ENCODE measurements around the gene PIN1. TPM values are rescaled to one million over a fixed set of nuclear protein-coding genes. Genes with fewer than 3 reads are reported as not detected.
A peak's percentile ranks its signal among the peaks of the same experiment; 100 is the strongest.

The PIN1 gene
- total and polyA plus RNA-seq, 2 of the 13 experiments (the other 11 are each of a cell fraction or from before 2014, with no cell fraction given) = 31.9 to 72.0 TPM

GRCh38 chr19:9785367-9786331, 49.5 kb upstream of the PIN1 start:
- H2AFZ ChIP-seq (ENCODE audit: low read length) = no peak overlapping the region
- H3K4me3 ChIP-seq (replicated peaks in 1 of 3; ENCODE audit: insufficient read depth in 1 of 3, low read depth in 2 of 3, low read length in 3 of 3) = peak overlapping the region; percentile 74 to 90 (median 80)
- no peaks in the 10 kb centered on the region for H3K9me3 ChIP-seq (ENCODE audit: low read length)
- DNase-seq (ENCODE audit: low spot score) (peak; percentile 90), FAIRE-seq (peak; percentile 30), ATAC-seq (peak; percentile 83)
- in situ Hi-C loops (cut with HindIII; ENCODE audit: extremely low pct_ligation_motif_present, low pct_unique_long_range_greater_than_20kb) (loop anchor here (25.0 kb wide), 1 partner anchor 648 kb away; the partner anchor contains the start of genes OR7G3 and ZNF317), intact Hi-C loops (cut with micrococcal nuclease; ENCODE audit: unreplicated experiment) (loop anchor here (2.0 kb wide), 3 partner anchors 17 to 111 kb away; partner anchors contain the start of genes FBXL12, ZNF562 and ZNF846)
- no peaks in the 10 kb centered on the region for H3K27me3 ChIP-seq (ENCODE audit: control insufficient read depth in 1 of 2, insufficient read depth in 2 of 2, low read length in 2 of 2)
- peak overlapping the region; percentile 98 for H3K27ac ChIP-seq (ENCODE audit: extremely low read length, insufficient read depth, low read length)
- peaks cover 36% of the 10 kb centered on the region for H3K4me1 ChIP-seq (ENCODE audit: insufficient read depth, low read length)
- ChIA-PET POLR2A (interaction anchor here (1.0 kb wide), 1 partner anchor 17 kb away, joined by 7 read pairs; the partner anchor contains the start of gene ZNF846), CTCF (ENCODE audit: low intra/inter-chr PET ratio, low total read pairs) (no interaction called here)
- H3K79me2 ChIP-seq (ENCODE audit: insufficient read depth, low read length) = no peaks in the 10 kb centered on the region
- peak overlapping the region; percentile 85 for H3K9ac ChIP-seq (ENCODE audit: insufficient read depth, low read depth, low read length)
- peak overlapping the region; percentile 84 for H3K4me2 ChIP-seq (ENCODE audit: low read depth, low read length)
- BruUV-seq (replicated peaks) = TSS peak; percentile 88
- no peaks in the 10 kb centered on the region for H4K20me1 ChIP-seq (ENCODE audit: insufficient read depth, low read length)
- 3% methylated on average over 52 of the region's 74 CpGs for WGBS (ENCODE audit: low lambda C conversion rate)
- no peaks in the 10 kb centered on the region for H3K36me3 ChIP-seq (replicated peaks in 1 of 2; ENCODE audit: control insufficient read depth in 1 of 2, insufficient read depth in 2 of 2, low read length in 2 of 2)
- TF ChIP-seq CENPT (CRISPR knock-in tag; IDR thresholded peaks at IDR 0.05; ENCODE audit: low read depth) (no peak), PHF20 (CRISPR knock-in tag; IDR thresholded peaks at IDR 0.05) (peak; percentile 36), POLR2A (IDR thresholded peaks at IDR 0.05; ENCODE audit: insufficient read depth in 1 of 2, low read depth in 2 of 2, low read length in 2 of 2) (peak; percentile 54 to 85), ZNF260 (CRISPR knock-in tag; IDR thresholded peaks at IDR 0.05; ENCODE audit: borderline replicate concordance, low read depth) (no peak), MIER3 (CRISPR knock-in tag; IDR thresholded peaks at IDR 0.05; ENCODE audit: borderline replicate concordance) (no peak), ARID4A (CRISPR knock-in tag; IDR thresholded peaks at IDR 0.05; ENCODE audit: borderline replicate concordance) (peak; percentile 72; the same call in 1 of the 2 replicates), TARDBP (CRISPR knock-in tag; IDR thresholded peaks at IDR 0.05) (no peak), MAFF (IDR thresholded peaks at IDR 0.05; ENCODE audit: low read depth, low read length) (no peak), U2AF1 (optimal IDR thresholded peaks at IDR 0.05; ENCODE audit: low read depth, low read length) (no peak), ZNF737 (CRISPR knock-in tag; IDR thresholded peaks at IDR 0.05; ENCODE audit: borderline replicate concordance) (no peak), ZNF446 (CRISPR knock-in tag; IDR thresholded peaks at IDR 0.05) (0 out of 2 replicates have a peak, but pooled peaks have one; percentile 30), HDAC1 (CRISPR knock-in tag; IDR thresholded peaks at IDR 0.05) (peak; percentile 59), THAP8 (CRISPR knock-in tag; IDR thresholded peaks at IDR 0.05; ENCODE audit: borderline replicate concordance) (no peak), ZKSCAN5 (CRISPR knock-in tag; IDR thresholded peaks at IDR 0.05) (no peak), ZFYVE20 (CRISPR knock-in tag; IDR thresholded peaks at IDR 0.05; ENCODE audit: borderline replicate concordance, low read depth) (no peak), HNRNPL (IDR thresholded peaks at IDR 0.05; ENCODE audit: low read depth, low read length) (no peak), ZNF543 (CRISPR knock-in tag; IDR thresholded peaks at IDR 0.05) (peak; percentile 71; the same call in 1 of the 2 replicates), ATF7 (IDR thresholded peaks at IDR 0.05) (no peak), ATF7 (CRISPR knock-in tag; IDR thresholded peaks at IDR 0.05) (no peak), PRMT3 (CRISPR knock-in tag; IDR thresholded peaks at IDR 0.05; ENCODE audit: borderline replicate concordance, low read depth) (no peak)
